SK-N-SH treated with all-trans-retinoic acid at 6 μM for 48 hours (cell line): ENCODE data around the gene CTNND2.

Source experiments
- ARNTL ChIP-seq: fragments of 450-650 bp; formaldehyde crosslinking; IDR thresholded peaks from 2 replicates; pipeline ENCODE4 v1.5.0; 2020; ENCODE audit warnings: low read depth, mild to moderate bottlenecking, moderate library complexity, borderline replicate concordance
- BACH2 ChIP-seq: fragments of 250-450 bp; sonication (Bioruptor Pico); IDR thresholded peaks from 2 replicates; pipeline ENCODE4 v1.9.0; 2021; ENCODE audit warnings: mild to moderate bottlenecking, borderline replicate concordance
- ESRRG ChIP-seq: fragments of 250-450 bp; sonication (Bioruptor Pico); IDR thresholded peaks from 2 replicates; pipeline ENCODE4 v1.6.1; 2021; ENCODE audit warnings: mild to moderate bottlenecking
- ISL1 ChIP-seq: fragments of 250-450 bp; sonication (Bioruptor Pico); IDR thresholded peaks from 2 replicates; pipeline ENCODE4 v2.1.2; 2022; ENCODE audit warnings: mild to moderate bottlenecking, moderate library complexity
- PPARA ChIP-seq: fragments of 250-450 bp; sonication (Bioruptor Pico); IDR thresholded peaks from 2 replicates; pipeline ENCODE4 v1.5.0; 2020; ENCODE audit warnings: mild to moderate bottlenecking, borderline replicate concordance
- RARB ChIP-seq: fragments of 250-450 bp; sonication (Bioruptor Pico); IDR thresholded peaks from 2 replicates; pipeline ENCODE4 v1.8.0; 2021; ENCODE audit warnings: mild to moderate bottlenecking, moderate library complexity
- TCF4 ChIP-seq: fragments of 250-450 bp; sonication (Bioruptor Pico); IDR thresholded peaks from 2 replicates; pipeline ENCODE4 v1.8.0; 2021; ENCODE audit warnings: mild to moderate bottlenecking, moderate library complexity, borderline replicate concordance
- ZNF565 ChIP-seq: fragments of 450-650 bp; formaldehyde crosslinking; conservative IDR thresholded peaks from 2 replicates; pipeline ENCODE4 v1.5.0; 2020; ENCODE audit warnings: low read depth, mild to moderate bottlenecking, moderate library complexity
- ZNF8 ChIP-seq: fragments of 450-650 bp; formaldehyde crosslinking; IDR thresholded peaks from 2 replicates; pipeline ENCODE4 v1.5.0; 2020; ENCODE audit warnings: mild to moderate bottlenecking, moderate library complexity
- TF ChIP-seq, protein P1 (sequence below): fragments of 250-450 bp; sonication (Bioruptor Pico); IDR thresholded peaks from 2 replicates; pipeline ENCODE4 v1.8.0; 2020; ENCODE audit warnings: mild to moderate bottlenecking, moderate library complexity, borderline replicate concordance
- TF ChIP-seq, protein P2 (sequence below): fragments of 250-450 bp; sonication (Bioruptor Pico); IDR thresholded peaks from 2 replicates; pipeline ENCODE4 v1.5.0; 2020; ENCODE audit warnings: mild to moderate bottlenecking, moderate library complexity
- TF ChIP-seq, protein P3 (sequence below): fragments of 250-450 bp; sonication (Bioruptor Pico); IDR thresholded peaks from 2 replicates; pipeline ENCODE4 v1.5.1; 2020; ENCODE audit warnings: low read depth, mild to moderate bottlenecking, moderate library complexity
- TF ChIP-seq, protein P4 (sequence below): fragments of 250-450 bp; sonication (Bioruptor Pico); IDR thresholded peaks from 2 replicates; pipeline ENCODE4 v1.5.1; 2021; ENCODE audit warnings: mild to moderate bottlenecking, moderate library complexity

DNA sequence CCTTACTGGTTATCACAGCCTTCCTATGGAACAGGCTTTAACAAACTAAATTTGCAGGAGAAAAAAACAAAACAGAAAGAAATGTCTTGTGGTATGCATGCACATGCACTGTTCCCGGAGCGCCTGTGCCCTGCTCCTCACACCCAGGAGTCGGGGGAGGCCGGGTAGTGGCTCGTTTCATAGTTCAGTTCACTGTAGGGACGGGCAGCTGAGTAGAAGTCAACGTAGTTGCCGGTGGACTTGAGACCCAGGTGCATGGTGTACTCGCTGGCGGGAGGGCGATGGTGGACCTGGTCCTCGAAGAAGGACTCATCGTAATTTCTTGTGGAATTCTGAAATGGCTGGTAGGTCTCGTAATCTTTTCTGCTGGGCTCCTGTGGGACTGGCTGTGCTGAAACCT lies 930.9 kb downstream of the CTNND2 start:
- TF ChIP-seq, protein P1, sequence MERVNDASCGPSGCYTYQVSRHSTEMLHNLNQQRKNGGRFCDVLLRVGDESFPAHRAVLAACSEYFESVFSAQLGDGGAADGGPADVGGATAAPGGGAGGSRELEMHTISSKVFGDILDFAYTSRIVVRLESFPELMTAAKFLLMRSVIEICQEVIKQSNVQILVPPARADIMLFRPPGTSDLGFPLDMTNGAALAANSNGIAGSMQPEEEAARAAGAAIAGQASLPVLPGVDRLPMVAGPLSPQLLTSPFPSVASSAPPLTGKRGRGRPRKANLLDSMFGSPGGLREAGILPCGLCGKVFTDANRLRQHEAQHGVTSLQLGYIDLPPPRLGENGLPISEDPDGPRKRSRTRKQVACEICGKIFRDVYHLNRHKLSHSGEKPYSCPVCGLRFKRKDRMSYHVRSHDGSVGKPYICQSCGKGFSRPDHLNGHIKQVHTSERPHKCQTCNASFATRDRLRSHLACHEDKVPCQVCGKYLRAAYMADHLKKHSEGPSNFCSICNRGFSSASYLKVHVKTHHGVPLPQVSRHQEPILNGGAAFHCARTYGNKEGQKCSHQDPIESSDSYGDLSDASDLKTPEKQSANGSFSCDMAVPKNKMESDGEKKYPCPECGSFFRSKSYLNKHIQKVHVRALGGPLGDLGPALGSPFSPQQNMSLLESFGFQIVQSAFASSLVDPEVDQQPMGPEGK (CRISPR knock-in tag): no peak
- TF ChIP-seq, protein P2, sequence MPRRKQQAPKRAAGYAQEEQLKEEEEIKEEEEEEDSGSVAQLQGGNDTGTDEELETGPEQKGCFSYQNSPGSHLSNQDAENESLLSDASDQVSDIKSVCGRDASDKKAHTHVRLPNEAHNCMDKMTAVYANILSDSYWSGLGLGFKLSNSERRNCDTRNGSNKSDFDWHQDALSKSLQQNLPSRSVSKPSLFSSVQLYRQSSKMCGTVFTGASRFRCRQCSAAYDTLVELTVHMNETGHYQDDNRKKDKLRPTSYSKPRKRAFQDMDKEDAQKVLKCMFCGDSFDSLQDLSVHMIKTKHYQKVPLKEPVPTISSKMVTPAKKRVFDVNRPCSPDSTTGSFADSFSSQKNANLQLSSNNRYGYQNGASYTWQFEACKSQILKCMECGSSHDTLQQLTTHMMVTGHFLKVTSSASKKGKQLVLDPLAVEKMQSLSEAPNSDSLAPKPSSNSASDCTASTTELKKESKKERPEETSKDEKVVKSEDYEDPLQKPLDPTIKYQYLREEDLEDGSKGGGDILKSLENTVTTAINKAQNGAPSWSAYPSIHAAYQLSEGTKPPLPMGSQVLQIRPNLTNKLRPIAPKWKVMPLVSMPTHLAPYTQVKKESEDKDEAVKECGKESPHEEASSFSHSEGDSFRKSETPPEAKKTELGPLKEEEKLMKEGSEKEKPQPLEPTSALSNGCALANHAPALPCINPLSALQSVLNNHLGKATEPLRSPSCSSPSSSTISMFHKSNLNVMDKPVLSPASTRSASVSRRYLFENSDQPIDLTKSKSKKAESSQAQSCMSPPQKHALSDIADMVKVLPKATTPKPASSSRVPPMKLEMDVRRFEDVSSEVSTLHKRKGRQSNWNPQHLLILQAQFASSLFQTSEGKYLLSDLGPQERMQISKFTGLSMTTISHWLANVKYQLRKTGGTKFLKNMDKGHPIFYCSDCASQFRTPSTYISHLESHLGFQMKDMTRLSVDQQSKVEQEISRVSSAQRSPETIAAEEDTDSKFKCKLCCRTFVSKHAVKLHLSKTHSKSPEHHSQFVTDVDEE: no peak
- TF ChIP-seq PPARA (CRISPR knock-in tag): no peak
- no peak for TF ChIP-seq RARB
- TF ChIP-seq ZNF8 (CRISPR knock-in tag): no peak
- TF ChIP-seq, protein P3, sequence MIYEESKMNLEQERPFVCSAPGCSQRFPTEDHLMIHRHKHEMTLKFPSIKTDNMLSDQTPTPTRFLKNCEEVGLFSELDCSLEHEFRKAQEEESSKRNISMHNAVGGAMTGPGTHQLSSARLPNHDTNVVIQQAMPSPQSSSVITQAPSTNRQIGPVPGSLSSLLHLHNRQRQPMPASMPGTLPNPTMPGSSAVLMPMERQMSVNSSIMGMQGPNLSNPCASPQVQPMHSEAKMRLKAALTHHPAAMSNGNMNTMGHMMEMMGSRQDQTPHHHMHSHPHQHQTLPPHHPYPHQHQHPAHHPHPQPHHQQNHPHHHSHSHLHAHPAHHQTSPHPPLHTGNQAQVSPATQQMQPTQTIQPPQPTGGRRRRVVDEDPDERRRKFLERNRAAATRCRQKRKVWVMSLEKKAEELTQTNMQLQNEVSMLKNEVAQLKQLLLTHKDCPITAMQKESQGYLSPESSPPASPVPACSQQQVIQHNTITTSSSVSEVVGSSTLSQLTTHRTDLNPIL (CRISPR knock-in tag): no peak
- TF ChIP-seq ARNTL (CRISPR knock-in tag): no peak
- TF ChIP-seq ESRRG (CRISPR knock-in tag): no peak
- TF ChIP-seq BACH2 (CRISPR knock-in tag): no peak
- no peak for TF ChIP-seq ZNF565 (CRISPR knock-in tag)
- TF ChIP-seq, protein P4, sequence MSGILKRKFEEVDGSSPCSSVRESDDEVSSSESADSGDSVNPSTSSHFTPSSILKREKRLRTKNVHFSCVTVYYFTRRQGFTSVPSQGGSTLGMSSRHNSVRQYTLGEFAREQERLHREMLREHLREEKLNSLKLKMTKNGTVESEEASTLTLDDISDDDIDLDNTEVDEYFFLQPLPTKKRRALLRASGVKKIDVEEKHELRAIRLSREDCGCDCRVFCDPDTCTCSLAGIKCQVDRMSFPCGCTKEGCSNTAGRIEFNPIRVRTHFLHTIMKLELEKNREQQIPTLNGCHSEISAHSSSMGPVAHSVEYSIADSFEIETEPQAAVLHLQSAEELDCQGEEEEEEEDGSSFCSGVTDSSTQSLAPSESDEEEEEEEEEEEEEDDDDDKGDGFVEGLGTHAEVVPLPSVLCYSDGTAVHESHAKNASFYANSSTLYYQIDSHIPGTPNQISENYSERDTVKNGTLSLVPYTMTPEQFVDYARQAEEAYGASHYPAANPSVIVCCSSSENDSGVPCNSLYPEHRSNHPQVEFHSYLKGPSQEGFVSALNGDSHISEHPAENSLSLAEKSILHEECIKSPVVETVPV: no peak
- TF ChIP-seq ISL1 (CRISPR knock-in tag): no peak
- no peak for TF ChIP-seq TCF4 (CRISPR knock-in tag)
